ENCODE data around the gene UNC5C.

UNC5C gene

GRCh38 chr4:95263391-95263790 lies 285.4 kb downstream of the UNC5C start:
- H3K36me3 ChIP-seq = no peaks in the 10 kb centered on the region
- TF ChIP-seq CTCF (IDR thresholded peaks at IDR 0.05) = no peak
- no peaks in the 10 kb centered on the region for H3K27me3 ChIP-seq
- H3K9me3 ChIP-seq = no peaks in the 10 kb centered on the region
- H3K4me1 ChIP-seq (ENCODE audit: control insufficient read depth in 1 of 2, insufficient read depth in 1 of 2, low read depth in 1 of 2, low read length in 1 of 2) = no peaks in the 10 kb centered on the region
- H3K27ac ChIP-seq = no peak overlapping the region
- no peak overlapping the region for H3K4me3 ChIP-seq (ENCODE audit: low read depth in 1 of 2, low read length in 1 of 2)

- no peaks in the 10 kb centered on the region for H3K4me1 ChIP-seq (ENCODE audit: control insufficient read depth in 1 of 2, insufficient read depth in 1 of 2, low read depth in 1 of 2, low read length in 1 of 2)
- no peaks in the 10 kb centered on the region for H3K9me3 ChIP-seq
- no peak overlapping the region for H3K27ac ChIP-seq
- TF ChIP-seq CTCF (IDR thresholded peaks at IDR 0.05) = no peak
- H3K4me3 ChIP-seq (ENCODE audit: low read depth in 1 of 2, low read length in 1 of 2) = no peak overlapping the region
- no peaks in the 10 kb centered on the region for H3K36me3 ChIP-seq
- H3K27me3 ChIP-seq = no peaks in the 10 kb centered on the region
Observed at GRCh38 chr4:95256108-95256835, 292.5 kb downstream of the UNC5C start.

GRCh38 chr4:95255396-95256107 lies 293.2 kb downstream of the UNC5C start:
- Histone ChIP-seq H3K27ac (no peak overlapping the region), H3K9me3 (no peaks in the 10 kb centered on the region), H3K4me1 (ENCODE audit: control insufficient read depth in 1 of 2, insufficient read depth in 1 of 2, low read depth in 1 of 2, low read length in 1 of 2) (no peaks in the 10 kb centered on the region), H3K36me3 (no peaks in the 10 kb centered on the region), H3K27me3 (no peaks in the 10 kb centered on the region), H3K4me3 (ENCODE audit: low read depth in 1 of 2, low read length in 1 of 2) (no peak overlapping the region)
- no peak for TF ChIP-seq CTCF (IDR thresholded peaks at IDR 0.05)

GRCh38 chr4:95251568-95251967 lies 297.2 kb downstream of the UNC5C start:
- H3K9me3 ChIP-seq = no peaks in the 10 kb centered on the region
- TF ChIP-seq CTCF (IDR thresholded peaks at IDR 0.05) = no peak
- H3K27ac ChIP-seq = no peak overlapping the region
- H3K4me1 ChIP-seq (ENCODE audit: control insufficient read depth in 1 of 2, insufficient read depth in 1 of 2, low read depth in 1 of 2, low read length in 1 of 2) = no peaks in the 10 kb centered on the region
- H3K27me3 ChIP-seq = no peaks in the 10 kb centered on the region
- no peaks in the 10 kb centered on the region for H3K36me3 ChIP-seq
- H3K4me3 ChIP-seq (ENCODE audit: low read depth in 1 of 2, low read length in 1 of 2) = no peak overlapping the region

GRCh38 chr4:95250544-95251137 lies 298.1 kb downstream of the UNC5C start:
- no peak for TF ChIP-seq CTCF (IDR thresholded peaks at IDR 0.05)
- H3K36me3 ChIP-seq = no peaks in the 10 kb centered on the region
- no peak overlapping the region for H3K27ac ChIP-seq
- H3K27me3 ChIP-seq = no peaks in the 10 kb centered on the region
- no peaks in the 10 kb centered on the region for H3K9me3 ChIP-seq
- no peak overlapping the region for H3K4me3 ChIP-seq (ENCODE audit: low read depth in 1 of 2, low read length in 1 of 2)
- no peaks in the 10 kb centered on the region for H3K4me1 ChIP-seq (ENCODE audit: control insufficient read depth in 1 of 2, insufficient read depth in 1 of 2, low read depth in 1 of 2, low read length in 1 of 2)
